Fibroblast of lung (primary cell): ENCODE data around the gene MGAT5. TPM values are rescaled to one million over a fixed set of nuclear protein-coding genes. Genes with fewer than 3 reads are reported as not detected.
A peak's percentile ranks its signal among the peaks of the same experiment; 100 is the strongest.

Experiments
- DNase-seq, 2 donors: peaks; one replicate each; pipeline versions ENCODE4 v3.0.0 to v3.0.0-alpha.2; 2010; ENCODE audit warnings: low read depth in 2 of 2
- H2AFZ ChIP-seq: 2 replicates; pipeline ENCODE4 v1.5.1; 2012; ENCODE audit warnings: low read length, control low read depth, inconsistent platforms
- H3K27ac ChIP-seq: 2 replicates; pipeline ENCODE4 v1.5.1; 2011; ENCODE audit warnings: low read length, control low read depth; ENCODE audit not compliant: insufficient read depth
- H3K27me3 ChIP-seq: 2 replicates; pipeline ENCODE4 v1.5.1; 2011; ENCODE audit warnings: mild to moderate bottlenecking, low read length; ENCODE audit not compliant: control insufficient read depth, insufficient read depth
- H3K36me3 ChIP-seq: 2 replicates; pipeline ENCODE4 v1.5.1; 2011; ENCODE audit warnings: low read length; ENCODE audit not compliant: control insufficient read depth, insufficient read depth
- H3K4me1 ChIP-seq: 2 replicates; pipeline ENCODE4 v1.5.1; 2011; ENCODE audit warnings: low read length; ENCODE audit not compliant: control insufficient read depth, insufficient read depth; ENCODE audit errors: extremely low read depth
- H3K4me2 ChIP-seq: 2 replicates; pipeline ENCODE4 v1.5.1; 2011; ENCODE audit warnings: low read length, control low read depth; ENCODE audit not compliant: insufficient read depth; ENCODE audit errors: extremely low read depth
- H3K4me3 ChIP-seq, 4 experiments: fragments of 200-600 bp in 1 of 4; sonication (generic) in 1 of 4; replicated peaks in 1 of 4; 2 replicates each; pipeline ENCODE4 v1.5.1; 2011 to 2016; ENCODE audit warnings: low read length in 4 of 4, low read depth in 3 of 4, mild to moderate bottlenecking in 3 of 4, control low read depth in 2 of 4, inconsistent platforms in 1 of 4, mixed read lengths in 1 of 4; ENCODE audit not compliant: insufficient read depth in 1 of 4; ENCODE audit errors: control extremely low read depth in 1 of 4
- H3K79me2 ChIP-seq: 2 replicates; pipeline ENCODE4 v1.5.1; 2012; ENCODE audit warnings: mild to moderate bottlenecking, low read length, inconsistent platforms; ENCODE audit not compliant: control insufficient read depth, insufficient read depth
- H3K9ac ChIP-seq: 2 replicates; pipeline ENCODE4 v1.5.1; 2011; ENCODE audit warnings: mild to moderate bottlenecking, low read length, control low read depth; ENCODE audit not compliant: insufficient read depth
- H3K9me3 ChIP-seq: 2 replicates; pipeline ENCODE4 v1.5.1; 2012; ENCODE audit warnings: low read depth, low read length; ENCODE audit not compliant: control insufficient read depth, insufficient read depth
- H4K20me1 ChIP-seq: 2 replicates; pipeline ENCODE4 v1.5.1; 2011; ENCODE audit warnings: low read length; ENCODE audit not compliant: control insufficient read depth, insufficient read depth; ENCODE audit errors: extremely low read depth
- EZH2 ChIP-seq: IDR thresholded peaks from 2 replicates; pipeline ENCODE4 v1.5.1; 2012; ENCODE audit warnings: low read length, control low read depth, mild to moderate bottlenecking; ENCODE audit errors: missing control alignments
- polyA plus RNA-seq, 2 donors: library from polyadenylated mRNA; depleted of rRNA in 1 of 2; stranded (reverse) in 1 of 2; unstranded in 1 of 2; fragments of >200 nt; gene quantifications; 2 replicates each; pipeline ENCODE4 v1.2.1, GENCODE V29; 2011 to 2012; ENCODE audit warnings: missing spikeins in 1 of 2
- total RNA-seq: library from RNA; depleted of rRNA; stranded (reverse); fragments of >200 nt; gene quantifications from 2 replicates; pipeline ENCODE4 v1.2.1, GENCODE V29; 2014
- TF ChIP-seq, protein P1 (sequence below), 2 donors: IDR thresholded peaks in 1 of 2; conservative IDR thresholded peaks in 1 of 2; 1 replicate in 1 of 2; 2 replicates in 1 of 2; pipeline ENCODE4 v1.5.1; 2011 to 2012; ENCODE audit warnings: low read length in 2 of 2, control low read depth in 1 of 2, inconsistent platforms in 1 of 2, low read depth in 1 of 2, mild to moderate bottlenecking in 1 of 2

Gene MGAT5
- total and polyA plus RNA-seq, 2 donors (not counting 1 experiment from before 2014, with no cell fraction given) = 270 to 301 TPM

DNA sequence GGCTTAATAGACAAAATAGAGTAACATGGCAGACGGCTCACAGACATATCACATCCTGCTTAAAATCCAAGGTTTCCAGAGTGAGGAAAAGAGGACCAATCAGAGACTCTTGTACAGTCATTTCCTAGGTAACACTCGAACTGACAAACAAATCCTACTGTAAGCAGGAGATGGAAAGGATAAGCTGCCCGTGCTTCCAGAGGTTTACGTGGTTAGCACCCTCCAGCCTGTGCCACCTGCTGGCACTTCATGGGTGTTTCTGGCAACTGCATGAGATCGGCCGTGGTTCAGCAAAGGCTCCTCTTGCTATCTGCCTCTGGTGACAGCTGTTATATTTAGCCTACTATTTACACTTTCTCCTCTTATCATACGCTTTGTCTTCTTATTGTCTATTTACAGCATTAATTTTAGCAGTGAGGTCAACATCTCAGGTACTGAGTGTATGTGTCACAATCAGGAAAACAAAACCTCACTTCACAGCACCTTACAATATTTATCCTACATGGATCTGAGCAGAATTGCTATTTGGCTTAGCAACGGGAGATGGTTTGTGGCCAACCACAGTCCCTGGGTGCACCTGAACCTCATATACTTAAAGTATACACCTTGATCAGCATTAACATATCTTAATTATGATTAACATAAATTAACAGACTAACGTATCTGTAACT, 238.0 kb downstream of the MGAT5 start:
- no peak for TF ChIP-seq EZH2
- TF ChIP-seq, protein P1, sequence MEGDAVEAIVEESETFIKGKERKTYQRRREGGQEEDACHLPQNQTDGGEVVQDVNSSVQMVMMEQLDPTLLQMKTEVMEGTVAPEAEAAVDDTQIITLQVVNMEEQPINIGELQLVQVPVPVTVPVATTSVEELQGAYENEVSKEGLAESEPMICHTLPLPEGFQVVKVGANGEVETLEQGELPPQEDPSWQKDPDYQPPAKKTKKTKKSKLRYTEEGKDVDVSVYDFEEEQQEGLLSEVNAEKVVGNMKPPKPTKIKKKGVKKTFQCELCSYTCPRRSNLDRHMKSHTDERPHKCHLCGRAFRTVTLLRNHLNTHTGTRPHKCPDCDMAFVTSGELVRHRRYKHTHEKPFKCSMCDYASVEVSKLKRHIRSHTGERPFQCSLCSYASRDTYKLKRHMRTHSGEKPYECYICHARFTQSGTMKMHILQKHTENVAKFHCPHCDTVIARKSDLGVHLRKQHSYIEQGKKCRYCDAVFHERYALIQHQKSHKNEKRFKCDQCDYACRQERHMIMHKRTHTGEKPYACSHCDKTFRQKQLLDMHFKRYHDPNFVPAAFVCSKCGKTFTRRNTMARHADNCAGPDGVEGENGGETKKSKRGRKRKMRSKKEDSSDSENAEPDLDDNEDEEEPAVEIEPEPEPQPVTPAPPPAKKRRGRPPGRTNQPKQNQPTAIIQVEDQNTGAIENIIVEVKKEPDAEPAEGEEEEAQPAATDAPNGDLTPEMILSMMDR (conservative IDR thresholded peaks at IDR 0.05 in 1 of 2, IDR thresholded peaks at IDR 0.05 in 1 of 2; ENCODE audit: low read depth in 1 of 2, low read length in 2 of 2) = peak in 1 of 2 donors; percentile 7
- Histone ChIP-seq H3K27me3 (peaks cover 11% of the 10 kb centered on the region), H3K79me2 (no peaks in the 10 kb centered on the region), H2AFZ (no peak overlapping the region), H3K4me2 (no peak overlapping the region), H3K4me3 (no peak overlapping the region), H3K4me1 (no peaks in the 10 kb centered on the region), H3K36me3 (no peaks in the 10 kb centered on the region), H3K9ac (no peak overlapping the region), H4K20me1 (no peaks in the 10 kb centered on the region), H3K27ac (no peak overlapping the region), H3K9me3 (no peaks in the 10 kb centered on the region)
- no peak for DNase-seq

DNA sequence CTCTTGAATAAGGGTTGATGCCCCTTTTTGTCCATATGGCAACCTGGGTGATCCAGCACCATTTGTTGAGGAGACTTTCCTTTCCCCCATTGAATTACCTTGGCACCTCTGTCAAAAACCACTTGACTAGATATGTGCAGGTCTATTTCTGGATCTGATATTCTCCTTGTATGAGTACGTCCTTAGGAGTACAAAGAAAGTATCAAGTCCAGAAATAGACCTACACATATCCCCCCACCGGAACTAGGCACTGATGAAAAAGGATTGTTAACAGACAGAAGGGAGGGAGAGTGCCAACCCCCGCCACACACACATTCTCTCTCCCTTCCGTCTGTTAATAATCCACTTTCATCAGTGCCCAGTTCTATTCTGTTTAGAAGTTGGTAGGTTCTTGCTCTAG, 239.9 kb downstream of the MGAT5 start:
- H3K4me2 ChIP-seq = no peak overlapping the region
- TF ChIP-seq EZH2 = no peak
- TF ChIP-seq, protein P1 (conservative IDR thresholded peaks at IDR 0.05 in 1 of 2, IDR thresholded peaks at IDR 0.05 in 1 of 2; ENCODE audit: low read depth in 1 of 2, low read length in 2 of 2) = no peak
- H3K79me2 ChIP-seq = no peaks in the 10 kb centered on the region
- no peak overlapping the region for H3K27ac ChIP-seq
- H3K27me3 ChIP-seq = peaks cover 11% of the 10 kb centered on the region
- no peaks in the 10 kb centered on the region for H3K36me3 ChIP-seq
- H3K4me1 ChIP-seq = no peaks in the 10 kb centered on the region
- no peak overlapping the region for H3K4me3 ChIP-seq
- no peak for DNase-seq
- no peaks in the 10 kb centered on the region for H3K9me3 ChIP-seq
- no peak overlapping the region for H3K9ac ChIP-seq
- no peaks in the 10 kb centered on the region for H4K20me1 ChIP-seq
- no peak overlapping the region for H2AFZ ChIP-seq

DNA sequence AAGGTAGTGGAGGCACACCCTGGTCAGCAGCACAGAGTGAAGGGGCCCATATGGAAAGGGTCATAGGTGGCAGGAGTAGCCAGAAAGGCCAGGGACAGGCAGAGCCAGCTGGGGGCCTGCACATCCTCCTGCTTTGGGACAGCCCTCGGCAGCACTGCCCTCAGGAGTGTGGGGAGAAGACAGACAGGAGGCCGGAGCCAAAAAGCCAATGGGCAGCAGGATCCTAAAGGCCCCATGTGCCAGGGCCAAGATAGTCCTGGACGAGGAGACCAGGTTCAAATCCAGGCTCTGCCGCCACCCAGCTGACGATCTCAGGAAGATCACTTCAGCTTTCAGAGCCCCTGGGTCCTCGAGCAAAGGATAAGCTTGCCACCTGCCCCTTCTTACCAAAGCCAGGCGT, 244.8 kb downstream of the MGAT5 start:
- Histone ChIP-seq H3K27ac (no peak overlapping the region), H3K79me2 (no peaks in the 10 kb centered on the region), H3K36me3 (no peaks in the 10 kb centered on the region), H3K27me3 (no peaks in the 10 kb centered on the region), H3K4me3 (no peak overlapping the region), H3K9me3 (no peaks in the 10 kb centered on the region), H2AFZ (no peak overlapping the region), H3K4me1 (no peaks in the 10 kb centered on the region), H3K4me2 (no peak overlapping the region), H3K9ac (no peak overlapping the region), H4K20me1 (no peaks in the 10 kb centered on the region)
- TF ChIP-seq, protein P1 (conservative IDR thresholded peaks at IDR 0.05 in 1 of 2, IDR thresholded peaks at IDR 0.05 in 1 of 2; ENCODE audit: low read depth in 1 of 2, low read length in 2 of 2) = no peak
- TF ChIP-seq EZH2 = no peak
- DNase-seq = no peak
